ENCODE measurements around the gene CALML3.

The CALML3 gene

DNA sequence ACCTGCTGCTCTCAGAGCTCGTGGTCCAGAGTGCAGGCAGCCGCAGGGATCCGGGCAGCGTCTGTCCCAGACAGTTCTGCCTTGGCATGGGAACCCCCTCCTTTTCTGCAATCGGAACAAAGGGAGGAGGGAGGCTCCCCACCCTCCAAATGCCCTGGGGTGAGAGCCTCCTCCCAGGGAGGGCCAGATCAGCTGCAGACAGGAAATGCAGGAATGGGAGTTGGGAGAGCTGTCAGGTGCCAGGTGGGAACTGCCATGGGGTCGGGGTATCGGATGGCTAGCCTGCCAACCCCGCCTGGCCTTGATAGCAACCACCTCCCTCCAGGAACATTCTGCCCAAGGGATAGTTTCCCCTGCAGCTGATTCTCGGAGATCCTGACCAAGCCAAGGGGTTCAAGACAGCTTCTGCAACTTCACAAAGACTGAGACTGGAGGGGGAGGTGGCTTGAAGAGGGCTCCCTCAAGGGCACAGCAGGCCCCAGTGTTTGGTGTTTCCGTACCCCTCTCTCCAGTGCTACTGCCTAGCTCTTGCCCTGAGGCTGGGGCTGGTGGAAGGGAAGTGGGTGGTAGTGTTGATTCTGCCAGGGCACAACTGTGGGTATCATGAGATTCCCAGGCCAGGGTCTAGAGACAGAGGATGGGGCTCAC is 25.1 kb upstream of the CALML3 start, which contains the start of gene CALML5:
Gene CALML5 (minus strand): TSS at position 78 of the 648 bp plus-strand sequence. CDS start 132 bp downstream, outside the sequence.
- 90 to 91% methylated on average over 10 of the region's 10 CpGs for WGBS, 2 experiments
- H3K9me3 ChIP-seq (ENCODE audit: control insufficient read depth, low read length), result no peaks in the 10 kb centered on the region
- H3K4me3 ChIP-seq (ENCODE audit: insufficient read depth, low read depth, low read length), result no peak within 1 kb of the TSS
- no peak within 1 kb of the TSS for H3K27ac ChIP-seq (ENCODE audit: insufficient read depth, low read depth, low read length, poor library complexity, severe bottlenecking)
- no peaks in the 10 kb centered on the region for H3K4me1 ChIP-seq (ENCODE audit: control insufficient read depth, insufficient read depth, low read length)
- H3K27me3 ChIP-seq (ENCODE audit: control insufficient read depth, insufficient read depth, low read length, poor library complexity, severe bottlenecking), result no peaks in the 10 kb centered on the region
- no peaks in the 10 kb centered on the region for H3K36me3 ChIP-seq (ENCODE audit: control insufficient read depth, insufficient read depth, low read length)

DNA sequence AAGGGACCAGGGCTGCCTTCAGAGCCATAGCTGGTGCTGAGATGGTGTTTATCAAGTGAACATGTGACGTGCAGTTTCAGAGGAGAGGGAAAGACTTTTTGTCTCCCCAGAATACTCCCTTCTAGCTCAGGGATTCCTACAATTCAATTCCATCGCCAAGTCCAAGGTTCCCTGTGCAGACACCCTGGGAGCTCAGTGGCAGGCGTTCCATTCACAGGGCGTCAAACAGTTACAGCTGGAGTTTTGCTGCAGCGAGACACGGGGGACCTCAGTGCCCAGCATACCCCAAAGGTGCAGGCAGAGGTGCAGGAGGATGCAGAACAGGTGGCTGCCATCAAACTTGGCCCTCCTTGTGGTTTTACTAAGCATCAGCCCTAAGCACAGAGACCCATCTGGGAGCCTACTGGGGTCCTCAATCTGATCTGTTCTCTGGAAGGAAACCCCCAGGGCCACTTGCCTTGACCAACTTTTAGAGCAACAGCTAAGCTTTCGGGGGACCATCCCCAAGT is 24.5 kb upstream of the CALML3 start:
- Histone ChIP-seq H3K27me3 (ENCODE audit: control insufficient read depth, insufficient read depth, low read length, poor library complexity, severe bottlenecking) (no peaks in the 10 kb centered on the region), H3K36me3 (ENCODE audit: control insufficient read depth, insufficient read depth, low read length) (no peaks in the 10 kb centered on the region), H3K27ac (ENCODE audit: insufficient read depth, low read depth, low read length, poor library complexity, severe bottlenecking) (no peak overlapping the region), H3K4me3 (ENCODE audit: insufficient read depth, low read depth, low read length) (no peak overlapping the region), H3K9me3 (ENCODE audit: control insufficient read depth, low read length) (no peaks in the 10 kb centered on the region), H3K4me1 (ENCODE audit: control insufficient read depth, insufficient read depth, low read length) (no peaks in the 10 kb centered on the region)
- 95% methylated on average over 7 of the region's 7 CpGs for WGBS, 2 experiments

DNA sequence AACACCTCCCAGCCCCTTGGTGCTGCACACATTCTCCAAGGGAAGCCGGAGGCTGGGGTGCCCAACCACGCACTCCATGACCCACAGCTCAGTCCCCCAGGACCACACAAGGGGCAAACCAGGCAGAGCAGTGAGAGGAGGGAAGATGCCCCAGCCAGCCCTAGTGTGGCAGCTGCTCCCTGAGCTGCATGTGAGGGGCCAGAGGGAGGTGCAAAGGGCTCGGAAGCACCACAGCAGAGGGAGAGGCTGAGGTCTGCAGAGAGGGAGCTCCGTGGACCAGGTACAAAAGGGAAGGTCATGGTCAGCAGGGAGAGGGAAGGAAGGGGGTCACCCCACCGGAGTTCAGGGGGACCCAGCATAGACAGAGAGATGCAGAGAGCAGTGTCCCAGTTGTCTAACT is 23.9 kb upstream of the CALML3 start:
- WGBS, 2 experiments, result 83 to 84% methylated on average over 5 of the region's 5 CpGs
- H3K27me3 ChIP-seq (ENCODE audit: control insufficient read depth, insufficient read depth, low read length, poor library complexity, severe bottlenecking), result no peaks in the 10 kb centered on the region
- H3K9me3 ChIP-seq (ENCODE audit: control insufficient read depth, low read length), result no peaks in the 10 kb centered on the region
- H3K36me3 ChIP-seq (ENCODE audit: control insufficient read depth, insufficient read depth, low read length), result no peaks in the 10 kb centered on the region
- no peak overlapping the region for H3K4me3 ChIP-seq (ENCODE audit: insufficient read depth, low read depth, low read length)
- no peak overlapping the region for H3K27ac ChIP-seq (ENCODE audit: insufficient read depth, low read depth, low read length, poor library complexity, severe bottlenecking)
- H3K4me1 ChIP-seq (ENCODE audit: control insufficient read depth, insufficient read depth, low read length), result no peaks in the 10 kb centered on the region

DNA sequence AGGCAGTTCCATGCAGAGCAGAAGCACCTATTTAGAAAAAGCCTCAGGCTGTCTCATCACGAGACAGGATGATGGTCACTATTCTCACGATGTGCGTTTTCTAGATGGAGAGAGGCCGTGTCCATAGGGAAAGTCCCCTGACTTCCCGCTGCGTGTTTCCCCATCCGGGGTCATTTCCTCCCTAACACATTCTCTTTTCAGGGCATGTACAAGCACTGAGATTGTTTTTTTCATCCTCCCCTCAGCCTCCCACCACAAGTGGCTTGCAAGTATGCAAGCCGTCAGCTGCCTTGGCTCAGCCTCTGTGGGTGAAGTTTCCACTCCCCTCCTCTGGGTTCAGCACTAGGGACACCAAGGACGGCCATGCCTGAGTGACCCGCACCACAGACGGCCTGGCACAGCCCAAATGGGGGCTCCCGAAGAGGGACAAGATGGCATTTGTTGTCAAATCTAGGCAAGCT is 22.7 kb upstream of the CALML3 start:
- no peaks in the 10 kb centered on the region for H3K9me3 ChIP-seq (ENCODE audit: control insufficient read depth, low read length)
- no peaks in the 10 kb centered on the region for H3K27me3 ChIP-seq (ENCODE audit: control insufficient read depth, insufficient read depth, low read length, poor library complexity, severe bottlenecking)
- no peaks in the 10 kb centered on the region for H3K36me3 ChIP-seq (ENCODE audit: control insufficient read depth, insufficient read depth, low read length)
- H3K4me3 ChIP-seq (ENCODE audit: insufficient read depth, low read depth, low read length), result no peak overlapping the region
- 88 to 90% methylated on average over 12 of the region's 12 CpGs for WGBS, 2 experiments
- H3K4me1 ChIP-seq (ENCODE audit: control insufficient read depth, insufficient read depth, low read length), result no peaks in the 10 kb centered on the region
- no peak overlapping the region for H3K27ac ChIP-seq (ENCODE audit: insufficient read depth, low read depth, low read length, poor library complexity, severe bottlenecking)

DNA sequence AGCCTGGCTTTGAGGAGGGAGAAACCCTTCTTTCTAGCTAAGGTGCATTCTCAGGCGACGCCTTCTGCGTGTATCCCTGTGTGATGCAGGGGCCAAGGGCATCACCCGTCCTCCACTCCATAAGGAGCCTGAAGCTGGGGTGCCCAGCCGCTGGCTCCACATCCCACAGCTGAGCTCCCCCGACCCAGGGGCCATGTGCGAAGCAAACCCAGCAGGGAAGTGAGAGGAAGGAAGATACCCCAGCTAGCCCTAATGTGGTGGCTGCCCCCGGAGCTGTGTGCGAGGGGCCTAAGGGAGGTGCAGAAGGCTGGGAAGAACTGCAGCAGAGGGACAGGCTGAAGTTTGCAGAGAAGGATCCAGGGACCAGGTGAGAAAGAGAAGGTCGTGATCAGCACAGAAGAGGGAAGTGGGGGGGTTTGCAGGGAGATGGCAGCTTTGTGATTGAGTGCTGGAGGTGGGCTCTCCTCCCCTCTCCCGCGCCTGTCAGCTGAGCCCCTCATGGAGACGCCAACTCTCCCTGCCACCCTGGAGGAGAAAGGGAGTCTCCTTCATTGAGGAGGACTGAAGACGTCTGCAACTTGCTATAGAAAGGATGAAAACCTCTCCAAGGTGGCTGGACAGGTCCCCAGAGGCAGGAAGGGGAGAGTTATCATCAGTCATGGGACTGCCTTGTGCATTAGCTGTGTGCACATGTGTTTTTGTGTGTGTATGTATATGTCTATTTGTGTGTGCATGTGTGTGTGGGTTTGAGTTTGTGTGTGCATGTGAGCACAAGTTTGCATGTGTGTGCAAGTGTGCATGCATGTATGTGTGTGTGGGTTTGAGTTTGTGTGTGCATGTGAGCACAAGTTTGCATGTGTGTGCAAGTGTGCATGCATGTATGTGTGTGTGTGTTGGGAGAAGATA is 21.9 kb upstream of the CALML3 start:
- H3K4me1 ChIP-seq (ENCODE audit: control insufficient read depth, insufficient read depth, low read length), result no peaks in the 10 kb centered on the region
- no peak overlapping the region for H3K27ac ChIP-seq (ENCODE audit: insufficient read depth, low read depth, low read length, poor library complexity, severe bottlenecking)
- H3K9me3 ChIP-seq (ENCODE audit: control insufficient read depth, low read length), result no peaks in the 10 kb centered on the region
- 89 to 93% methylated on average over 13 to 14 of the region's 14 CpGs for WGBS, 2 experiments
- no peaks in the 10 kb centered on the region for H3K36me3 ChIP-seq (ENCODE audit: control insufficient read depth, insufficient read depth, low read length)
- H3K27me3 ChIP-seq (ENCODE audit: control insufficient read depth, insufficient read depth, low read length, poor library complexity, severe bottlenecking), result no peaks in the 10 kb centered on the region
- H3K4me3 ChIP-seq (ENCODE audit: insufficient read depth, low read depth, low read length), result no peak overlapping the region

DNA sequence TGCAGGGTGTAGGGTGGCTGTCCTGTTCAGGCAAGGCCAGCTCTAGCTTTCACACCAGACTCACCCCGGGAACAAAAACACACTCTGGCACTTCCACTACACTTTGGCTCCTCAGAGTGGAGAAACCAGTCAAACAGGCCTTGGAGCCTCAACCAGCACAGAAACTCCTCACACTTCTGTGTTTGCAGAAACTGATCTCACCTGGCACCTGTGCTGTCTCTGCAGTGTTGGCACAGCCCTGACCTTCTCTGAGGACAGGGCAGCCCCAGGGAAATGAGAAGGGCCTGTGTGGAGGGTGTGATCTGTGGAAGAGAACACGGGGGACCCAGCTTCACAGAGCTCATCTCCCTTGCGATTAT is 21.3 kb upstream of the CALML3 start:
- Histone ChIP-seq H3K27ac (ENCODE audit: insufficient read depth, low read depth, low read length, poor library complexity, severe bottlenecking) (no peak overlapping the region), H3K4me3 (ENCODE audit: insufficient read depth, low read depth, low read length) (no peak overlapping the region), H3K36me3 (ENCODE audit: control insufficient read depth, insufficient read depth, low read length) (no peaks in the 10 kb centered on the region), H3K27me3 (ENCODE audit: control insufficient read depth, insufficient read depth, low read length, poor library complexity, severe bottlenecking) (no peaks in the 10 kb centered on the region), H3K4me1 (ENCODE audit: control insufficient read depth, insufficient read depth, low read length) (no peaks in the 10 kb centered on the region), H3K9me3 (ENCODE audit: control insufficient read depth, low read length) (no peaks in the 10 kb centered on the region)
- 93% methylated on average over 3 of the region's 3 CpGs for WGBS, 2 experiments

DNA sequence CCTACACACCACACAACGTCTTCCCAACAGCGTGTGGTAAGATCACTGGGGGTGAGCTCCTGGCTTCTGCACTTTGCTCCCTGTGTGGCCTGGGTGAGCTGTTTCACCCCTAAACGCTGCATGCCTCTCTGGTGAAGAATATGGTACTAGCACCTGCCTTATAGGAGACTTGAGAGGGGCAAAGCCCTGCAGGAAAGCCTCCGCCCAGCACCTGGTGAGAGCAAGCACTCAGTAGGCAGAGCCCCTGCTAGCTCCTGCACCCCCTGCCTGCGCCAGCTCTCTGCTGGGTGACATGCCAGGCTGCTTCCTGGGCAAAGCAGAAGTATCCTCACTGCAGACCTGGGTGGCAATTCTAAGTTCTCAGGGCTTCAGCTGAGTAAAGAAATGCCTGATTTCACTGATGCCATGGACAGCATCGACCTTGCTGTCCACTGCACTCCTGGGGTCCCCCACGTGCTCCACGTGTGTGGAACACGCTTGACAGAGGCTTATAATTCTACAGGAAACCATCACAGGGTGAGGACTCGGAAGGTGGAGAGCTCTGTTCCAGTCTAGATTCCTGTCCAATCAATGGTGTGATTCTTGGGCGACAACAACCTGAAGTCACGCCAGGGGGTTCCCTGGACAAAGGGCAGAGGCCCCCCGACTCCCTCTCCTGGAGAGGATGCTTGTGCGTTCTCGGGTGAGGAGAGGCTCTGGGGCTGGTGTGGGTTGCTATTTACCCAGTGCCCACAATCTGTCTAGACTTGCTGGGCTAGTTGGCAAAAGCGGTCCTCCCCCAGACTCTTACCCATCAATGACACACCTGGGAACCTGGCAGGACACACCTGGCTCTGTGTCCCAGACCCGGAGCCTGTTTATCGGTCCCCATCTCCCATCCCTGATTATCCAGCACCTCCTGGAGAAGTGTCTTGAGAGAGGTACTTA is 20.4 kb upstream of the CALML3 start:
- WGBS, 2 experiments, result 91 to 93% methylated on average over 18 of the region's 18 CpGs
- Histone ChIP-seq H3K36me3 (ENCODE audit: control insufficient read depth, insufficient read depth, low read length) (no peaks in the 10 kb centered on the region), H3K4me3 (ENCODE audit: insufficient read depth, low read depth, low read length) (no peak overlapping the region), H3K27me3 (ENCODE audit: control insufficient read depth, insufficient read depth, low read length, poor library complexity, severe bottlenecking) (no peaks in the 10 kb centered on the region), H3K27ac (ENCODE audit: insufficient read depth, low read depth, low read length, poor library complexity, severe bottlenecking) (no peak overlapping the region), H3K9me3 (ENCODE audit: control insufficient read depth, low read length) (no peaks in the 10 kb centered on the region), H3K4me1 (ENCODE audit: control insufficient read depth, insufficient read depth, low read length) (no peaks in the 10 kb centered on the region)

DNA sequence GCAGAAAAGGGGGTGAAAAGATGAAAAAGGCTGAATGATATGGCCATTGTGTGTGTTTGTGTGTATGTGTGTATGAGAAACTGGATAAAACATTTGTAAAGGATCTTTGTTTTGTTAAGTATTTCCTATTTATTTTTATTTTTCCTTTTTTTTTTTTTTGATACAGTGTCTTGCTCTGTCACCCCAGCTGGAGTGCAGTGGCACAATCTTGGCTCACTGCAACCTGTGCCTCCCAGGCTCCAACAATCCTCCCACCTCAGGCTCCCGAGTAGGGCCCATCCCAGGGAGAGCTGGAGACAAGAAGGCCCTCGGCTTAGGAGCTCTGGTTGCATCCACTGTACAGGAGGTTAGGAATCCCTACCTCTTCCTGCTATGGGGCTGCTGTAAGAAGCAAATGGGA is 18.5 kb upstream of the CALML3 start:
- 87 to 96% methylated on average over 2 of the region's 2 CpGs for WGBS, 2 experiments
- Histone ChIP-seq H3K9me3 (ENCODE audit: control insufficient read depth, low read length) (no peaks in the 10 kb centered on the region), H3K36me3 (ENCODE audit: control insufficient read depth, insufficient read depth, low read length) (no peaks in the 10 kb centered on the region), H3K4me1 (ENCODE audit: control insufficient read depth, insufficient read depth, low read length) (no peaks in the 10 kb centered on the region), H3K27me3 (ENCODE audit: control insufficient read depth, insufficient read depth, low read length, poor library complexity, severe bottlenecking) (no peaks in the 10 kb centered on the region), H3K4me3 (ENCODE audit: insufficient read depth, low read depth, low read length) (no peak overlapping the region), H3K27ac (ENCODE audit: insufficient read depth, low read depth, low read length, poor library complexity, severe bottlenecking) (no peak overlapping the region)

DNA sequence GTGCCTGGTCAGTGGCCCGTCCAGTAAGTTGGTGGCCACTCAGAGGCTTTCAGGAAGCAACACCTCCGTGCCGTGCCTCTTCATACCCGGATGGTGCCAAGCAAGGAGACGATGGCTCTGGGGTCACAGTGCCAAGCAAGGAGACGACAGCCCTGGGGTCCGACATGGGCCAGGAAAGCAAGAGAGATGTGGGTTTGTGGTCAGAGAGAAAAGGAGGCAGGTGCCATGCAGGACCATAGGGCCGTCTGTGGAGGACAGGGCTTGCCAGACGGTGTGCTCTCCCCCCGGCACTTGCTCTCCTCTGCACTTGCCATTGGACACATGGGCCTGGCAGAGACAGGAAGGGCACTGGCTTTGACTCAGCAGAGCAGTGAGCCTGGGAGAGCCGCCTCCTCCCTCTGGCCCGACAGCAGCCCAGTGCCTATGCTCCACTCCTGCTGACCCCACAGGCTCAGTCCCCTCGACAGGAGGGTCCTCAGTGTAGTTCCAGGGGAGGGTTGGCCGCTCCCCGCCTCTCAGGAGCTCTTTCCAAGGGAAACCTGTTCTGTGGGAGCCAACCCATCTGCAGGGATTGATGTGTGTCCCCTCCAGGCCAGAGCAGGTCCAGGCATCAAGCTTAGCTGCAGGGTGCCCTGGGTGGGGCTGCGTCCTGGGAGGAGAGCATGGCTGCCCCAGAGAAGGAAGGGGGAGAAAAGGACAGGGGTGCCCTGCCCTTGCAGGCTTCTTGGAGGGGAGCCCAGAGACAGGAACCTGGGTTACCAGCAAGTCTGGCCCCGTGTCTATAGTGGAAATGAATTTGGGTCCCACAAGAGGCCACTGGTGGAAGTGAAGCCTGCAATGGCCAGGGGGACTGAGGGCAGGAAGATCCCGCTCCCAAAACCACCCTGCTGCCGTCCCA is 17.8 kb upstream of the CALML3 start:
- H3K4me1 ChIP-seq (ENCODE audit: control insufficient read depth, insufficient read depth, low read length), result peaks cover under 1% of the 10 kb centered on the region
- 93 to 94% methylated on average over 19 of the region's 19 CpGs for WGBS, 2 experiments
- H3K36me3 ChIP-seq (ENCODE audit: control insufficient read depth, insufficient read depth, low read length), result no peaks in the 10 kb centered on the region
- no peak overlapping the region for H3K27ac ChIP-seq (ENCODE audit: insufficient read depth, low read depth, low read length, poor library complexity, severe bottlenecking)
- H3K9me3 ChIP-seq (ENCODE audit: control insufficient read depth, low read length), result no peaks in the 10 kb centered on the region
- no peak overlapping the region for H3K4me3 ChIP-seq (ENCODE audit: insufficient read depth, low read depth, low read length)
- H3K27me3 ChIP-seq (ENCODE audit: control insufficient read depth, insufficient read depth, low read length, poor library complexity, severe bottlenecking), result no peaks in the 10 kb centered on the region

Measured in ectodermal cell (in vitro differentiated cells).